Prostate gland (tissue), 2 donors: ENCODE data around the gene TRAK1.

Source experiments
- CTCF ChIP-seq, 4 experiments: fragments of 200-600 bp in 2 of 4; fragments of 450-650 bp in 2 of 4; sonication (generic) in 2 of 4; IDR thresholded peaks; 1 replicate in 3 of 4; 2 replicates in 1 of 4; pipeline ENCODE4 v1.5.1; 2016 to 2019; ENCODE audit warnings: antibody characterized with exemption in 4 of 4, mild to moderate bottlenecking in 2 of 4, moderate library complexity in 2 of 4
- POLR2A ChIP-seq: fragments of 450-650 bp; IDR thresholded peaks from one replicate; pipeline ENCODE4 v1.6.1; 2016; ENCODE audit warnings: antibody characterized with exemption, mild to moderate bottlenecking
- POLR2AphosphoS5 ChIP-seq: sonication (generic); formaldehyde crosslinking; IDR thresholded peaks from one replicate; pipeline ENCODE4 v1.6.1; 2017; ENCODE audit warnings: antibody characterized with exemption

GRCh38 chr3:42118762-42119361 is 27.7 kb downstream of the TRAK1 start:
- TF ChIP-seq CTCF (IDR thresholded peaks at IDR 0.05) (peak; percentile 9 to 63 (median 54)), POLR2A (no peak), POLR2AphosphoS5 (peak; percentile 25)
